GM06990 (cell line): ENCODE results near the gene PDE11A.
"Not testable (repeated sequence)": the region's sequence is repeated elsewhere in the genome, so short reads cannot be mapped to it uniquely, and the experiment has no call there.

Experiments
- DNase-seq: peaks from one replicate; pipeline ENCODE4 v3.0.0-alpha.2; 2011; ENCODE audit not compliant: insufficient read length; ENCODE audit errors: extremely low read depth
- H3K27me3 ChIP-seq: replicated peaks from 2 replicates; pipeline ENCODE4 v1.6.0; 2011; ENCODE audit warnings: low read length; ENCODE audit not compliant: control insufficient read depth, insufficient read depth
- H3K36me3 ChIP-seq: 2 replicates; pipeline ENCODE4 v1.5.1; 2011; ENCODE audit warnings: low read length; ENCODE audit not compliant: control insufficient read depth, insufficient read depth
- H3K4me3 ChIP-seq: replicated peaks from 2 replicates; pipeline ENCODE4 v1.5.1; 2011; ENCODE audit warnings: low read depth, mild to moderate bottlenecking, control low read depth, low read length
- CTCF ChIP-seq: IDR thresholded peaks from 2 replicates; pipeline ENCODE4 v1.5.1; 2011; ENCODE audit warnings: low read length, control low read depth, mild to moderate bottlenecking, inconsistent platforms; ENCODE audit not compliant: insufficient read depth, poor library complexity, severe bottlenecking

The PDE11A gene

GRCh38 chr2:178059681-178060080, 12.9 kb downstream of the PDE11A start:
- Histone ChIP-seq H3K36me3 (no peaks in the 10 kb centered on the region), H3K4me3 (no peak overlapping the region), H3K27me3 (no peaks in the 10 kb centered on the region; the same call in 1 of the 2 replicates)
- DNase-seq, result no peak
- no peak for TF ChIP-seq CTCF

DNA sequence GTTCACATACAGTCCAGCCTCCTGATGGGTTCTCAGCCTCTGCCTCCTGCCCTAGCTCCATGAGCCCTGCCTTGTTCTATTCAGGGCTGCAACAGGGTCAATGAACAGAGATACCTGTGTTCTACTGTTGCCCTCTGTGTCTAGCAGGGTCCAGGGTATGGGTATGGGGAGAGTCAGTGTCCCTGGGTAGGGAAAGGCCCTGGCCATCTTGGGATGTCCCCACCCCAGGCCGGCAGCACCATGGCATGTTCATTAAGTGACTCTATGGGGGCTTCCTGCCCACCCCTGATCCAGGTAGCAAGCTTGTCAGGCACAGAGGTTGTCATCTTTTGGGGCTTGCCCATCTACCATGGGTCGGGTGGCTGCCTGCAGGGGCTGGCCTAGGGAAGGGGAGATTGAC, 13.5 kb downstream of the PDE11A start:
- no peak overlapping the region for H3K4me3 ChIP-seq
- no peak for TF ChIP-seq CTCF
- no peaks in the 10 kb centered on the region; the same call in 1 of the 2 replicates for H3K27me3 ChIP-seq
- no peak for DNase-seq
- no peaks in the 10 kb centered on the region for H3K36me3 ChIP-seq

DNA sequence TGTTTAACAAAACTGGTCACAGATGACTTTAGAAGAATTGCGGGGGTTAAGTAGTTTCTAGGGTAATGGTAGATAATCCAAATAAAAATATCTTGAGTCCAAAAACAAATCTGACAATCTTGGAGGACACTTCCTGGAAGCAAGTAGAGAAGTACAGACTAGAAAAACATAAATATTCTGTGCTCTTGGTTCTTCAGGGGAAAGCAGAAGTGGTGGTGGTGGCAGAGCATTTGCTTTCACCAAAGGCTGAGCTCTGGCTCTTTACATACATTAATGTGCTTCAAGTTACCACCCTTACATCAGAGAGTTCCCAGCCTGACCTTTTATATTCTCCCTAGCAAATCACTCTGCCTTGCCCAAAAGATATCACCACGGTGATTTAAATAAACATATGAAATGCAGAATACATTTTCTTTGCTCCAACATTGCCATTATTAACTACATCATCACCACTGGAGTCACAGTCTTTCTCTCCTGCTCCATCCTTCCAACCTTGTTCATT, 15.3 kb downstream of the PDE11A start:
- Histone ChIP-seq H3K4me3 (no peak overlapping the region), H3K27me3 (no peaks in the 10 kb centered on the region; the same call in 1 of the 2 replicates), H3K36me3 (no peaks in the 10 kb centered on the region)
- DNase-seq, result no peak
- no peak for TF ChIP-seq CTCF

DNA sequence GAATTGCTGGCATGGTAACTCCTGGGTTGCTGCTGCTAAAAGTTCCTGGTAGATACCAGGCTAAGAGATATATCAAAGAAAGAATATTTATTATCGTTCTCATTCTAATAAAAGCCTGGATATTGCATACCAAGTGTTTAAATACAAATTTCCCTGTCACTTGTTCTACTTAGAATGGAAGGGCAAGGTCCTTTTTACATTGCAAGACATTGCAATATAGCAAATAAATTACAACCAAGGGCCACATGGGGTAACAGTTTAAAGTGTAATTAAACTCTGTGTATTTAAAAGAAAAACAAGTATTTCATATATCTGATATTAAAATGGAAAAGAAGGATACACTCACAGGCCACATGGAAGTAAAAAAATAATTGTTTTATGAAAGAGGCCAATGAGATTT, 16.2 kb downstream of the PDE11A start:
- TF ChIP-seq CTCF, result no peak
- H3K4me3 ChIP-seq, result no peak overlapping the region
- H3K36me3 ChIP-seq, result no peaks in the 10 kb centered on the region
- DNase-seq, result no peak
- H3K27me3 ChIP-seq, result no peaks in the 10 kb centered on the region; the same call in 1 of the 2 replicates

- not testable (repeated sequence) for H3K27me3 ChIP-seq, H3K4me3 ChIP-seq, DNase-seq, H3K36me3 ChIP-seq
Measured at GRCh38 chr2:178051257-178051656, 21.3 kb downstream of the PDE11A start.

GRCh38 chr2:178047391-178047790, 25.2 kb downstream of the PDE11A start:
- no peaks in the 10 kb centered on the region for H3K27me3 ChIP-seq
- no peaks in the 10 kb centered on the region for H3K36me3 ChIP-seq
- no peak for DNase-seq
- TF ChIP-seq CTCF, result no peak
- no peak overlapping the region for H3K4me3 ChIP-seq
